Fibroblast of lung (primary cell): ENCODE data around the gene AMPD2.

Source experiments
- CTCF ChIP-seq, 2 donors: IDR thresholded peaks in 1 of 2; conservative IDR thresholded peaks in 1 of 2; 1 replicate in 1 of 2; 2 replicates in 1 of 2; pipeline ENCODE4 v1.5.1; 2011 to 2012; ENCODE audit warnings: low read length in 2 of 2, control low read depth in 1 of 2, inconsistent platforms in 1 of 2, low read depth in 1 of 2, mild to moderate bottlenecking in 1 of 2
- EZH2 ChIP-seq: IDR thresholded peaks from 2 replicates; pipeline ENCODE4 v1.5.1; 2012; ENCODE audit warnings: low read length, control low read depth, mild to moderate bottlenecking; ENCODE audit errors: missing control alignments

DNA sequence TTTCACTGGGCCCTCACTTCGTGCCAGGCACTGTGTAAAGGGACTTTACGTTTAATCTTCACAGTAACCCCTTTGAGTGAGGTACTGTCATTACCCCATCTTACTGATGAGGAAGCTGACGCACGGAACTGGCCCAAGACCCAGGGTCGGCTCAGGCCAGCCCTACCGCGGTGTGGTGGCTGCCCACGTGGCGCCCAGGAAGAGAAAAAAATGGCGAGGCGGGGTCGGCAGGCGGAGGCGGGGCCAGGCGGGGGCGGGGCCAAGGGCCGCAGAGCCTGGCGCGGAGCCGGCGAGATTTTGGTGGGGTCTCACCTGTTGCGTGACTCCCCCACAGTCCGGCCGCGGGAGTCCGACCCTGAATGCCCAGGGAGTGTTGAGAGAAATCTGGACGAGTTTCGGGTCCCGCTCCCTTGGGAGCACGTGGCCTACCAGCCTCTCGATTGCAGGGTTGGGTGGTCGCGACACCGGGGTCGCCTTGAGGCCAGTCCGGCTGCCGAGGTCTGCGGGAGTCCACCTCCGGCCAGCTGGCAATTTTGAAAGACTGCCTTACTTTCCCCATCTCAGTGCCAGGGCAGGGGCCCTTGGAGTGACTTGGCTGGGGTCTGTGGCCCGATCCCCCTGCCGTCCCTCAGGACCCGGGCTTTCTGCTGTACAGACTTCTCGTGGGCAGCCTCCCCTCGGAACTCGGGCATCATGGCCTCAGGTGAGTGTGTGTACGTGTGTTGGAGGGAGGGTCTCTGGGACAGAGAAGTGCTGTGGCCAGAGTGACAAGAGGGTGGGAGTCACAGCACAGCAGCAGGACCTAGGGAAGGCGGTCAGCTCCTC is at the start of gene AMPD2, which contains the start of gene GNAT2:
- TF ChIP-seq CTCF (conservative IDR thresholded peaks at IDR 0.05 in 1 of 2, IDR thresholded peaks at IDR 0.05 in 1 of 2; ENCODE audit: low read depth in 1 of 2, low read length in 2 of 2), result no peak
- no peak for TF ChIP-seq EZH2
